Amygdala (tissue), 56 donors: ENCODE measurements around the gene STING1.
"Not testable (repeated sequence)": the region's sequence is repeated elsewhere in the genome, so short reads cannot be mapped to it uniquely, and the experiment has no call there.

Source experiments
- DNase-seq, 56 donors: peaks; one replicate each; lab custom pipeline; 2025; lab: John Stamatoyannopoulos, UW

STING1 gene

GRCh38 chr5:139445325-139446170, 37.0 kb downstream of the STING1 start:
- DNase-seq, result no peak

GRCh38 chr5:139443831-139444453, 38.6 kb downstream of the STING1 start:
- DNase-seq, result no peak

GRCh38 chr5:139440416-139440815, 42.1 kb downstream of the STING1 start:
- DNase-seq, result not testable (repeated sequence)

DNA sequence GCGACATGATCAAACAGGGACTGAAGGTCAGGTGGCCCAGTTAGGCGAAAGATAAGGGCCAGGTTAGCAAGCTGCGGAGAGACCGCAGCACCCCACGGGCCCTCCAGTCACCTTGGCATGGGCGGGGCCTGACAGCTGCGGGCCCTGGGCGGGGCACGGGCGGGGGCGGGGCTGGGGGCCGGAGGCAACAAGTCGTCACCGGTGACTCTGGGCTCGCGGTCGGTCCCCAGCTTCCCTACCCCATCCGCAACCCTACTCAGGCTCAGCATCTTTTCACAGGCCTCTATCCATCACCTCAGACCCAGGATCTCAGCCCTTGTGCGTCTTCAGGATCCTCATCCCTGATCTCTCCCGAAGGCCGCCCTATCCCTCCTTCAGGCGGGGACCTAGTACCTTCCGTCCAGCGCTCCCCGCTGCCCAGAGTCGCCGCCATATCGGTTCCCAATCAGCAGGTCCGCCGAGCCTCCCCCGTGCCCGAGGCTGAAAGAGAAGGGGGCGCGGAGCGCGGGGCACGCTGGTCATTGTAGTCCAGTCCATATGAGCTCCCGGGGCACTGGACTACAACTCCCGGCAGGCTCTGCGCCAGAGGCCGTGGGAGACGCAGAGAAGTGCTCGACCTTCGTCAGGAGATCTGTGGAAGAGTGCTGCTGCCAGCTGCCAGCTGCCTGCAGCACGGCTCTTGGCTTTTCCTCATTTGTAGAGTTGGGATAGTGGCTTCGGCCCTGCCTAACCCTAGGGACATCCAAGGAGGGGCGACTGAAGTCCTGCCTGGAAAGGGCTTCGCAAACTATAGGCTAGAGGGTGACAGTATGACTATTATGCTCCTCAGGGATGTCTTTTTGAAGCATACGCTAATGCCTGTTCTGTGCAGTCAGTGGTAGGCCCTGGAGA, 43.3 kb downstream of the STING1 start, which contains the start of gene DNAJC18:
Gene DNAJC18, minus strand, starts transcription at position 513 of the 891 bp plus-strand sequence. Its CDS starts 80 bp downstream, at position 433.
- DNase-seq, result peak; percentile 67 to 98 (median 90)

- peak in 1 of 56 donors; percentile 43 for DNase-seq
Measured at GRCh38 chr5:139438707-139439012, 43.9 kb downstream of the STING1 start.

DNA sequence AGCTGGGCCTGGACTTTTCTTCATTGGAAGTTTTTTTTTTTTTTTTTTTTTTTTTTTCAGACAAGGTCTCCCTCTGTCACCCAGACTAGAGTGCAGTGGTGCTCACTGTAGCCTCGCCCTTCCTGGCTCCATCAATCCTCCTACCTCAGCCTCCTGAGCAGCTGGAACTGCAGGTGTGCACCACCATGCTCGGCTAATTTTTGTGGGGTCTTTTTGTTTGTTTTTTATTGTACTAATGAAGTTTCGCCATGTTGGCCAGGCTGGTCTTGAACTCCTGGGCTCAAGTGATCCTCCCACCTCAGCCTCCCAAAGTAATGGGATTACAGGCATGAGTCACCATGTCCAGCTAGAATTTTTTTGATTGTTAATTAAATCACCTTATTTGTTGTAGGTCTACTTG, 46.9 kb downstream of the STING1 start:
- DNase-seq, result no peak

DNA sequence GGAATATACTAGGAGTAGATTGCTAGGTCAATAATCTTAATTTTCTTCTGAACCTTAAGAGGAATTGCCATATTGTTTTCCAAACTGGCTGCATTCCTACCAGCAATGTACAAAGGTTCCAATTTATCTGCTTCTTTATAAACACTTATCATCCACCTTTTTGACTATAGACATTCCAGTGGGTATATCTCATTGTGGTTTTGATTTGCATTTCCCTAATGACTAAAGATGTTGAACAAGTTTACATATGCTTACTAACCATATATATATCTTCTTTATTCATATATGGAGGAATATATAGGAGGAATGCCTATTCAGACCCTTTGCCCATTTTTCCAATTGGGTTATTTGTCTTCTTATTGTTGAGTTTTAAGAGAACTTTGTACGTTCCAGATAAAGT, 50.9 kb downstream of the STING1 start:
- no peak for DNase-seq

DNA sequence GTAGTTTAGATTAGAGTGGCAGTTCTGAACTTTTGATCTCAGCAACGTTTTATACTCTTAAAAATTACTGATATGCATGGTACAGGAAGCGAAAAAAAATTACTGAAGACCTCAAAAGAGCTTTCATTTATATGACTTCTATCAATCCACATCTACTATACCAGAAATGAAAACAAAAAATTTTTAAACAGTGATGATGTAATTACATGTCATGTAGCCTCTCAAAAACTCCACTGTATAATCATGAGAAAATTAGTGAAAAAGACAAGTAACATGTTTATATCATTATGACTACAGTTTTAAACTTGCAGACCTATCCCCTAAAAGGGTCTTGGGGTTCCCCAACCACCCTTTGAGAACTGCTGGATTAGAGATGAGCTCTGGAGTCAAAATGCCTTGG, 52.5 kb downstream of the STING1 start:
- no peak for DNase-seq

GRCh38 chr5:139426203-139426885, 56.2 kb downstream of the STING1 start:
- no peak for DNase-seq
